Upper lobe of right lung (tissue), 1 donor: ENCODE results near the gene PIK3AP1. TPM values are rescaled to one million over a fixed set of nuclear protein-coding genes. Genes with fewer than 3 reads are reported as not detected.

Experiments
- ATAC-seq: fragments of 200-7000 bp; cut with Tn5 transposase; one replicate; pipeline ENCODE4 v1.9.1; 2020; ENCODE audit warnings: mild to moderate bottlenecking, moderate library complexity
- DNase-seq: peaks from one replicate; pipeline ENCODE4 v3.0.0-alpha.2; 2020
- H3K27ac ChIP-seq: fragments of 200-600 bp; one replicate; pipeline ENCODE4 v1.8.0; 2022
- H3K27me3 ChIP-seq: fragments of 200-600 bp; one replicate; pipeline ENCODE4 v1.8.0; 2022; ENCODE audit warnings: mild to moderate bottlenecking
- H3K36me3 ChIP-seq: fragments of 200-600 bp; one replicate; pipeline ENCODE4 v1.8.0; 2022
- H3K4me1 ChIP-seq: fragments of 200-600 bp; one replicate; pipeline ENCODE4 v1.8.0; 2022
- H3K4me3 ChIP-seq: fragments of 200-600 bp; one replicate; pipeline ENCODE4 v1.8.0; 2022; ENCODE audit warnings: mild to moderate bottlenecking
- H3K9me3 ChIP-seq: fragments of 200-600 bp; one replicate; pipeline ENCODE4 v1.8.0; 2022
- CTCF ChIP-seq: fragments of 200-600 bp; IDR thresholded peaks from one replicate; pipeline ENCODE4 v1.8.0; 2022; ENCODE audit warnings: antibody characterized with exemption
- intact Hi-C: fragments of 100-400 bp; cut with DNase I; formaldehyde crosslinking; loops from one replicate; pipeline ENCODE4 v1.11.0; 2022
- total RNA-seq: library from RNA; stranded (reverse); fragmentation: NEBNext Ultra II Directional; extraction: Animal tissue kit (Norgen Biotek cat#: 25700); gene quantifications from one replicate; pipeline ENCODE4 v1.2.1, GENCODE V29; 2021
- donor health status: DM: no; HTN: yes; CAD: no; lungs with severe emphysema.

The PIK3AP1 gene
- total RNA-seq, 1 donor from 2014 or later: 65.2 TPM

GRCh38 chr10:96711048-96711728 lies 9.1 kb downstream of the PIK3AP1 start:
- ATAC-seq (no peak), DNase-seq (no peak)
- no peak overlapping the region for H3K27ac ChIP-seq
- no peaks in the 10 kb centered on the region for H3K36me3 ChIP-seq
- H3K4me1 ChIP-seq: no peaks in the 10 kb centered on the region
- H3K4me3 ChIP-seq: no peak overlapping the region
- intact Hi-C loops: no loop called here
- TF ChIP-seq CTCF: no peak
- no peaks in the 10 kb centered on the region for H3K27me3 ChIP-seq
- no peaks in the 10 kb centered on the region for H3K9me3 ChIP-seq

- Histone ChIP-seq H3K27me3 (no peaks in the 10 kb centered on the region), H3K9me3 (no peaks in the 10 kb centered on the region), H3K4me1 (no peaks in the 10 kb centered on the region), H3K36me3 (no peaks in the 10 kb centered on the region), H3K27ac (no peak overlapping the region), H3K4me3 (no peak overlapping the region)
- DNase-seq (no peak), ATAC-seq (no peak)
- TF ChIP-seq CTCF: no peak
- intact Hi-C loops: no loop called here
Measured at GRCh38 chr10:96709525-96709924, 10.8 kb downstream of the PIK3AP1 start.

- no peaks in the 10 kb centered on the region for H3K27me3 ChIP-seq
- no peak overlapping the region for H3K4me3 ChIP-seq
- TF ChIP-seq CTCF: no peak
- no peaks in the 10 kb centered on the region for H3K36me3 ChIP-seq
- ATAC-seq: no peak
- no peaks in the 10 kb centered on the region for H3K4me1 ChIP-seq
- H3K27ac ChIP-seq: no peak overlapping the region
- H3K9me3 ChIP-seq: no peaks in the 10 kb centered on the region
- intact Hi-C loops: no loop called here
- no peak for DNase-seq
Measured at GRCh38 chr10:96708996-96709395, 11.3 kb downstream of the PIK3AP1 start.

GRCh38 chr10:96708456-96708855 lies 11.9 kb downstream of the PIK3AP1 start:
- DNase-seq (no peak), ATAC-seq (peak; percentile 86)
- no peaks in the 10 kb centered on the region for H3K36me3 ChIP-seq
- no peak overlapping the region for H3K27ac ChIP-seq
- no peak overlapping the region for H3K4me3 ChIP-seq
- H3K9me3 ChIP-seq: no peaks in the 10 kb centered on the region
- H3K27me3 ChIP-seq: no peaks in the 10 kb centered on the region
- no peaks in the 10 kb centered on the region for H3K4me1 ChIP-seq
- no peak for TF ChIP-seq CTCF
- intact Hi-C loops: no loop called here

- no peaks in the 10 kb centered on the region for H3K4me1 ChIP-seq
- H3K27me3 ChIP-seq: no peaks in the 10 kb centered on the region
- no peak overlapping the region for H3K27ac ChIP-seq
- TF ChIP-seq CTCF: no peak
- no peaks in the 10 kb centered on the region for H3K36me3 ChIP-seq
- DNase-seq: no peak
- no peak overlapping the region for H3K4me3 ChIP-seq
- H3K9me3 ChIP-seq: no peaks in the 10 kb centered on the region
- intact Hi-C loops: no loop called here
- ATAC-seq: no peak
Measured at GRCh38 chr10:96706331-96706853, 13.9 kb downstream of the PIK3AP1 start.
